HG02759 (cell line): ENCODE results near the gene MTFR1L.
"Not testable (repeated sequence)": the region's sequence is repeated elsewhere in the genome, so short reads cannot be mapped to it uniquely, and the experiment has no call there.

Source experiments
- ATAC-seq: cut with Tn5 transposase; IDR thresholded peaks from one replicate; pipeline ENCODE4 v1.9.1; 2021; ENCODE audit warnings: mild to moderate bottlenecking, moderate library complexity; ENCODE audit not compliant: unreplicated experiment

Gene MTFR1L

DNA sequence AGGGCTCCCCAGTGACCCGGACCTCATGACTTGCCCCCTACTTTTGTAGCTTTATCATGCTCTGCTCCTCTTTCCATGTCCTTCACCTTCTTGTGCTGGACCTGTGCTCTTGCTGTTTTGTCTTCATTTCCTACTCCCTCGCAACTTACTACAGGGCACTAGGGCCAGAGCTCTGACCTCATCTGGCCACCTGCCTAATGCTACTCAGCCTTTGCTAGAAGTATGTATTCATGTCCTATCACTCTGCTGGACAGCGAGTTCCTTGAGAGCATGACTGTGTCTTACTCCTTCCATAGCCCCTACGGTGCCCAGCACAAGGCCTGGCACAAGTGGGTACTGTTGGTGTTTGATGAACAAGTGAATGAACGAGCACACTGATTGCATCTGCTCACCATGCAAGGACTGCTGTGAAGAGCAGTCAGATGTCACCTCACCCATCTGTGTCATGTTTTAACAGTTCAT is 1.9 kb downstream of the MTFR1L start:
- no peak for ATAC-seq

DNA sequence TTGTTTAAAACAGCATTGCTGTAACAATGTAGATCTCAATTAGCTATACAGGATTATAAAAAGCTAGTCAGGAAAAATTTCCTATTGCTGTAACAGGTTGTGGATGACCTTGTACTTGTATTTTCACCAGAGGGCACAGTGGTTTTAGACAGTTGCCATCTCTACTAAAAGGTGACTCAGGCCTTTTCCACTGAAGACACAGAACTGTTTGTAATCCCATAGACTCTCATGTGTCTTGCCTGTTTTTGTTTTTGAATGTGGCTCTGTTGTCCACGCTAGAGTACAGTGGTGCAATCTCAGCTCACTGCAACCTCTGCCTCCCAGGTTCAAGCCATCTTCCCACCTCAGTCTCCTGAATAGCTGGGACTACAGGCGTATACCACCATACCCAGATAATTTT is 5.9 kb downstream of the MTFR1L start:
- no peak for ATAC-seq

DNA sequence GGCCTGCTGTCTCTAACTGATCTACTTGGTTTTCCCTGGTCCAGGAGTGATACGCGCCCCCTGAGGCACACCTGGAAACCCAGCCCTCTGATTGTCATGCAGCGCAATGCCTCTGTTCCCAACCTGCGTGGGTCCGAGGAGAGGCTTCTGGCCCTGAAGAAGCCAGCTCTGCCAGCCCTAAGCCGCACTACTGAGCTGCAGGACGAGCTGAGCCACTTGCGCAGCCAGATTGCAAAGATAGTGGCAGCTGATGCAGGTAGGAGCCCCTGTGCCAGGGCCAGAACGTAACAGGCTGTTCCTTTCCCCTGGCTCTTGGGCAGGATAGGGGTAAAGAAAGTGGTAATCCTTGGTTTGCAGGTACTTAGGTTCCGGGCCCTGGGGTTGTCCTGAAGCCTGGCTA is 6.8 kb downstream of the MTFR1L start:
- no peak for ATAC-seq

DNA sequence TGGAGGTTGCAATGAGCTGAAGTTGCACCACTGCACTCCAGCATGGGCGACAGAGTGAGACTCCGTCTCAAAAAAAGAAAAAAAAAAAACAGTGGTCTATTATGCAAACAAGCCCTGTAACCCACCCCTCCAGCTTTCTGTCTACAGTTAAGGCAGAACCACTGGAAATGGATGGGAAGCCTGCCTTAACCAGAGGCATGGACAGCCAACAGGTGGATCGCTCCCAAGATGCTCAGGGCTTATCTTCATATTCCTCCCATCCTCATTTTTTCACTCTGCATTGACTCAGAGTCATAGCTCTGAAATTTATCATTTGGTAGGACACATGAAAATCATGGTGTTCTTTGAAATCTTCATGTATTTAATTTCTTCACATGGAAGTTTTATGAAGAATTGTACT is 8.7 kb downstream of the MTFR1L start:
- ATAC-seq, result no peak

DNA sequence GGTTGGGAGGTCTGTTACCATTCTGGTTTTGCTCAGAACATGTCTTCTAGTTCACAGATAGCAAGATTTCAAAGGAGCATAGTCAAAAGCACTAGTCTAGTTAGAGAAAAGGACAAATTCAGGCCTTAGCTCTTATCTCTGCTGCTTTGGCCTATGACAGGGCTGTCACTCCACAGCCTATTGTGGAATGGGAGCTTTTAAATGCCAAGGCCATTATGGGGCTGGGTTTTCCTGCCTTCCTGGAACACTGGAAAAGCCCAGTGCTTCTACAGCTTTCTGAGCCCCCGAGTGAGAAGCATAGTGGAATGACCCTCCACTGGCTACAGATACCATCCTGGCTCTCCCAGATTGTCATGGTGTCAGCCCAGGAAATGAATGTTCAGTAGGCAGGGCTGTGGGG is 9.3 kb downstream of the MTFR1L start:
- no peak for ATAC-seq

DNA sequence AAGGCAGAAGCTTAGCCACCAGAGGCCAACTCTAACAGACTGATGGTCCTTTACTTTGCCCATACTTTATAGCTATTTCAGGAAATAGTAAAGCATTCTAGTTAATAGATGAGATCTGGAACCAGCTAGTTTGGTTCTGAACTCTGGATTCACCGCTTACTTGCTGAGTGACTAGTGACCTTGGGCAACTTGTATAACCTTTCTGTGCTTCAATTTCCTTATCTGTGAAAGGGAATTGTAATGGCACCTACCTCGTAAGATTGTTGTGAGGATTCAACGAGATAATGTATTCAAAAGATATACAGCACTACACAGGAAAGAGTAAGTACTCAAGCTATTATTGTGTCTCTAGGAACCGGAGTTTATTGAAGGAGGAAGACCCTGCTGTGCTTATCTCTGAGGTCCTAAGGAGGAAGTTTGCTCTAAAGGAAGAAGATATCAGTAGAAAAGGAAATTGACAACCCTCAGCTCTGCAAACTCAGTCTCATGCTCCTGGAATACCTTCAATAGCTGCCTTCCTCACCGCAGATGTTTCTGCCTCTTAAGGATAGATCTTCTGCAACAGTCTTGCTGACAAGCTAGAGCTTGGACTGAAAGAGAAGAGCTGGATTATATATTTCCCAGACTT is 11.9 kb downstream of the MTFR1L start:
- no peak for ATAC-seq

DNA sequence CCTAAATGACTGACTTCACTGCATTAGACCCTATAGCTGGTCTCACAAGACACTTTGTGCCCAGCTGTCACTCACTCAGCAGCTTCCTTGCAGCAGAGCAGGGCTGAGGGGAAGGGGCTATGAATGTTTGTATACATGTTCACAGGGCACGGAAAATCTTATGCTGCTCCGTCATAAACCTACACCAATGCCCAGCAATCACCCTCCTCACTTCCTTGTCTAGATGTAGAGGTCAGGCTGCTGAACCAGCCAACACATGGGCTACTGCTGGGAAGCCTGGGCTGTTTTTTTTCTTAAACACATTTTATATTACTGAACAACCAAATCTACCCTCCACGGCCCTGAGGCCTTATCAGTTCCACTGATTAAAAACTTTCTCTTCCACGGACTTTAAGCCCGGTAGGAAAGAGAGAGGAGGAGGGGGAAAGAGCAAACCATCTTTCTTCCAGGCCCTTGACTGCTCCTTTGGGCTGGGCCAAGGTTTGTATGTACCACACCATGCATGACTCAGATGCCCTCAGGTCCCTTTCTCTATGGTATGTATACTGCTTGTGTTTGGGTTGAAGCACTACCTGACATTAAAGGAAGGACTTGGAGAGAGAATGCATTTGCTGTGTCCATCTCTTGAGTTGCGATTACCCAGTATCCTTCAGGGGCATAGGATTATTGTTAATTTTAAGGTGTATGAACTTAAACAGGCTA is 12.7 kb downstream of the MTFR1L start:
- no peak for ATAC-seq

DNA sequence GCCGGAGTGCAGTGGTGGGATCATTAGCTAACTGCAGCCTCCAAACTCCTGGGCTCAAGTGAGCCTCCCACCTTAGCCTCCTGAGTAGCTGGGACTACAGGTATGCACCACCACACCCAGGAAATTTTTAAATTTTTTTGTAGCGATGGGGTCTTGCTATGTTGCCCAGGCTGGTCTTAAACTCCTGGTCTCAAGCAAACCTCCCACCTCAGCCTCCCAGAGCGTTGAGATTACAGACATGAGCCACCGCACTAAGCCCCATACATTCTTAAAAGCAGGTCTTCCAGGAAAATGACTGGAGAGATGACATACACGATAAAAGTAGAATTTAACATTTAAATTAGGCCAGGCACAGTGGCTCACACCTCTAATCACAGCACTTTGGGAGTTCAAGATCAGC is 13.4 kb downstream of the MTFR1L start:
- no peak for ATAC-seq

DNA sequence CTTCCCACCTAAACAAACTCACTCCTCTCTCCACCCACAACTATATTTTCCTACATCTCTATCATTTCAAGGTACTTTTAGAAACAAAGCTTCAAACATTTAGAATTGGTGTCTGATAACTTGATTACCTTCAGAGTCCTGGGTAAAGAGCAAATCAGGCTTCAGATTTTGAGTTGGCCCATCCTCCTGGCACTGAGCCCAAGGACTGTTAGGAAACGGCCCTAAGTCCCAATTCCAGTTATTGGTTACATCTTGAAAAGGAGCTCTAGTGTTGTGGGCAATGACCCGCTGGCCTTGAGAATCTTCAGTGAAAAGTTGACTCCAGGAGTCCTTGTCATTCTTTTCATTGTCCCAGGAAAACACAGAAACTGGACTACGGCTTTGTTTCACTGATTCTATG is 15.1 kb downstream of the MTFR1L start:
- ATAC-seq, result no peak

DNA sequence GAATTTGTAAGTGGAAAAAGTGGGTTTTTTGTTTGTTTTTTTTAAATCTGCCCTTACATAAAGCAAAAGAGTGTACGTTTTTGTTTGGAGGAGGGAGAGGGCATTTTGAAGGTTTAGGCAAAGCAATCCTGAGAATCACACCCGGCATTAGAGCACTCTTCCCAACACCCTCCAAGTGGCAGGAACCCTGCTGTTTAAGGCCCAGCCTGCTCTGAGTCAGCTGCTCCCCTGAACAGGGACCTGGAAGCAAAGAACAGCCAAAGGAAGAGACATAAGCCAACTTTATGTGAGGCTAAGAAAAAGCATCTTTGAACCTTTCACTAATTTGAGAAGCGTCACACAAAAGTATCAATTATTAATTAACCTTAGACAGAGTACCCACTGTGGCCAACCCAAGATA is 16.9 kb downstream of the MTFR1L start:
- ATAC-seq, result no peak

DNA sequence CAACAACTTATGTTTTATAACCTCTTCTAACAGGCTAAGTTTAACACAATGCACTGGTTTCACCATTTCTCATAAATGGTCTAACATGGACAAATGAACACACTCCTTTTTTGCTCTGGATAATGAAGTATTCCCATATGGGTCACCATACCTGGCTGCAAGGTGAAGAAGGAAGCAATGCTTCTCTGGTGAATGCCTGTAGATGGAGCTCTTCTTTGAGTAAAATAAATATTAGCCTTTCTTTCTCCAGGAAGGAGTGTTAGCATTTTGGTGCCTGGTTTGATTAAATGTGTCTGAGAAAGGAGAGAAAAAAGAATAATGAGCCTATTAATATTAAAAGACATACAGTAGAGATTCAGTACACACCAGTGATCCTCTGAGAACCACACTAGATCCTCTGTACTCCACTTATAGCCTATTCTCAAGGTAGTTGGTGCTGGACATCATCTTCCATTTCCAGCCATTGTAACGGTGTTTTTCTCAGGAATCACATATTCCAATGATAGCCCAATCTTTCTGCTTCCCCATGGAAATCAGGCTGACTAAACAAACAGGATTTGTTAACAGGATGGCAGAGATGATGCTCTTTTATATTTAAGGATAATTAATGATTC is 17.6 kb downstream of the MTFR1L start:
- no peak for ATAC-seq

DNA sequence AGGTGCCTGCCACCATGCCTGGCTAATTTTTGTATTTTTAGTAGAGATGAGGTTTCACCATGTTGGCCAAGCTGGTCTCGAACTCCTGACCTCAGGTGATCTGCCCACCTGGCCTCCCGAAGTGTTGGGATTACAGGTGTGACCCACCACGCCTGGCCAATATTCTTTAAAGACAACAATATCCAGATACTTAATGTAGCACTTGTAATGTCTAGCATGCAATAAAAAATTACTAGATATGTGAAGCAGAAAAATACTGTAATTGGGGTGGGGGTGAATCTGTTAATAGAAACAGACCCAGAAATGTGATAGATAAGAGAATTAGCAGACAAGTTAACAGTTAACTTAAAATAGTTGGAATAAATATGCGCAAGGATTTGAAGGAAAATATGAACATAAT is 20.1 kb downstream of the MTFR1L start:
- ATAC-seq, result not testable (repeated sequence)

DNA sequence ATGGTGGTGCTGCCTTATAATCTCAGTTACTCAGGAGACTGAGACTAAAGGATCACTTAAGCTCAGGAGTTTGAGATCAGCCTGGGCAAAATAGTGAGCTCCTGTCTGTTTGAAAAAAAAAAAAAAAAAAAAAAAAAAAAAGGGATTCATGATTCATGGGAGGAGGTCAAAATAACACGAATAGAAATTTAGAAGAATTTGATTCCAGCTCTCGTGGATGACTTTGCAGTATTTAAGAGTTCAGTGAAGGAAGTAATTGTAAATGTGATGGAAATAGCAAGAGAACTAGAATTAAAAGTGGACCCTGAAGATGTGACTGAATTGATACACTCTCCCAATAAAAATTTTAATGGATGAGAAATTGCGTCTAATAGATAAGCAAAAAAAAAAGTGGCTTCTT is 23.7 kb downstream of the MTFR1L start:
- no peak for ATAC-seq

DNA sequence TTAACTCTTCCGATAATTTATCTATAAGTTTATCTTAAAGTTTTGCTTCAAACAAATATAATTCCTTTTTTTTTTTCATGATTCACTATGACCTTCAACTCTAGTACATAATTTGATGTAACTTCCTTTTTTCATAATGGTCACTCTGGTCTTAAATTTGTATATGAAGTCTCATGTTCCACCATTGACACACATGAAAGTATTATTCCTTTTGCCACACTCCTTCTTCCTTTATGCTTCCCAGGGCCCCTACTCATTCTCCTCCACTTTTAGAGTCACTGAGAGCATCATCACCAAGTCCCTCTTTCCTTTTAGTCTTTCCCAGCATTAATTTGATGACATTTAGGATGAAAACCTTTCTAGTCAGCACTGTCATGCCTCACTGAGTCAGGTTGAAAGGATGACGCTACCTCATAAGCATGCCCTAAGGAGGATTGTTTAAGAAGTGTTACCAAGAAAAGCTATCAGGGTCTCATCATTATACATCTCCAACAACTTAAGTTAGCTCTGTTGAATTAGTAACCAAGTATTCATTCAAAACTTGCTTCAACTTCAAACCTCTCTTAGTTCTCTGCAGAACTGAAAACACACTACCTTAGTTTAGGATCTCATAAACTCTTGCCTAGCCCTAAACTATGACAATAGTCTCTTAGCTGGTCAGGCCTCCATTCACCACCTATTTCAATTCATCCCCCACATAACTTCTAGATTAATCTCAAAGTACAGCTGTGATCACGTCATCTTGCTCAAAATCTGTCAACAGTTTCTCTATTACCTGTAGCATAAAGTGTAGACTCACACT is 25.0 kb downstream of the MTFR1L start:
- no peak for ATAC-seq

DNA sequence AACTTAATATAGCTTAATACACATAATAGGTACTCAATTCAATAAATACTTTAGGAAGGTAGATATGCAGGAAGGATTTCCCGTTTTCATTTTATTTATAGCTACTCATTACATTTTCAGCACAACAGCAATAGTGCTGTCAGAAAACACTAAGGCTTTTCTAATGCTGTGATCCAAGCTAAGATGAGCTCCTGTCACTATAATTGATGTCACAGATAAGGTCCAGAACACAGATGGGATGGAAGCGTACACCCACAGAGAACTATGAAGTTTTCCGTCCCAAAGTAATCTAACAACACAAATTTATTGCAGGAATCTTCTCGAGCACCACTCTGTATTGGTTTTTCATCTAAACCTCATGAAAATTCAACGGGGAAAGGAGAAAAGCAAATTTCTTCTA is 25.9 kb downstream of the MTFR1L start:
- no peak for ATAC-seq

DNA sequence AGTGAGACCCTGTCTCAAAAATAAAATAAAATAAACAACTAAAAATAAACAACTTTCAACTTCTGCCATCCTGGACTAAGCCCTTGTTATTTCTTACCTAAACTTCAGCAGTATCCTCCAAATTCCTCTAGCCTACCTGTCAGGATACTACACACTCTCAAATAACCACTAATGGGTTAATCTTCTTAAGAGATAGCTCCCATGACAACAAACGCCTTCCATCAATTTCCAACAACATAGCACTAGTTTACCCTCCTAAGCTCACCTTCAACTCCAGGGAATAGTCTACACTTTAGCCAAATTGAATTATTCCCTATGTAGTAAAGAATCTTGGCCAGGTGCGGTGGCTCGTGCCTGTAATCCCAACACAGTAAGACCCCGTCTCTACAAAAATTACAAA is 28.2 kb downstream of the MTFR1L start:
- no peak for ATAC-seq

DNA sequence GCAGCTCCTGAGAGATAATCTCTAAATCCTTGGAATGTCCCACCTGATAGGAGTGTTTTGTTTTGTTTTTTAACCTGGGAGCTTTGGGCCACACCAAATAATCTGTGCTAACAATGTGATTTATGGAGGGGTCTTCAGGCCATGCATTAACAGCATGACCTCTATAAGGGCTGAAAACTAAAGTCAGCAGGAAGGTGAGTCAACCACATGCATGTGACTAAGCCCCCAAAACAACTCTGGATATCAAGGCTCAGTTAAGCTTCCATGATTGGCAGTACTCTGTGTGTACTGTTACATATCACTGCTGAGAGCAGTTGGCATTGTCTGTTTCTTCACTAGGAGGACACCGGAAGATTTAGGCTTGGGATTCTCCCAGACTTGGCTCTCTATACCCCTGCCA is 28.8 kb downstream of the MTFR1L start:
- no peak for ATAC-seq

DNA sequence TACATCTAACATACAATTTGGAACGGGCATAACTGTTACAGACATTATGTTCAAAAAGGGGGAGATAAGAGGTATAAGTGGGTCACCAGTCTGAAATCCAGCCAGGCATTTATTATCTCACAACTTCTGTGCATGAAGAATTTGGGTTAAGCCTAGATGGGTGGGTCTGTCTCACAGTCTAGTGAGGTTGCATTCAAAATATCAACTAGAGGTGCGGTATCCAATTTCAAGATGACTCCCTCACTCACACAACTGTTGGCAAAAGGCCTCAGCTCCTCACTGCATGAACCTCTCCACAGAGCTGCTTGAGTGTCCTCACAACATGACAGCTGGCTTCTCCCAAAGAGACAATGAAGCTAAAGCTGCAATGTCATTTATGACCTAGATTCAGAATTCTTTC is 34.8 kb downstream of the MTFR1L start:
- ATAC-seq, result no peak

DNA sequence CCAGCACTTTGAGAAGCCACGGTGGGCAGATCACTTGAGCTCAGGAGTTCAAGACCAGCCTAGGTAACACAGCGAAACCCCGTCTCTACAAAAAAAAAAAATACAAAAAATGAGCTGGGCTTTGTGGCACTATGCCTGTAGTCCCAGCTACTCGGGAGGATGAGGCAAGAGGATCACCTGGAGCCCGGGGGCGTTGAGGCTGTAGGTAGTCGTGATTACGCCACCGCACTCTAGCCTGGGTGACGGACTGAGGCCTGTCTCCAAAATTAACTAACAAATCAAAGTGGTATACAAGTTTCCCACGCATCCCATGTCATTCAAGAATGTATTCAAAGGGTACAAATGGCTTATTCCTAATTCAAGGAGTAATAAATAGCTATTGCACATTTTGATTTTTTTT is 37.1 kb downstream of the MTFR1L start:
- no peak for ATAC-seq

DNA sequence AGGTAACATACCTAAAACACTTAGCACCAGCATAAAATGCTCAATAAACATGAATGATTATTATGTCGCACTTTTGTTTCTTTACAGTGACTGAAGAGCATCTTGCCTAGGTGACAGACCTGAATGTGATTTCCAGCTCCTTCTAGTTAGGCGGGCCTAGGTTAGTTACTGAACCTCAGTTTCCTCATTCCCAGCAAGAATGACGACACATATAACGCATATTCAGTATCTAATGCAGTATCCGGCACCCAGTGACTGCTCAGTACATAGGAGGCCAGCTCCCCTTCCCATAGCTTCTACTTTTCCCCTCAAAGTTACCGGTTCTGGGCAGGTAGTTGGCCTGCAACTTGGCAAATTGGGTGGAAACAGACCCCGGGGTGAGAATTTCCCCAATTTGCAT is 38.7 kb downstream of the MTFR1L start:
- ATAC-seq, result no peak

DNA sequence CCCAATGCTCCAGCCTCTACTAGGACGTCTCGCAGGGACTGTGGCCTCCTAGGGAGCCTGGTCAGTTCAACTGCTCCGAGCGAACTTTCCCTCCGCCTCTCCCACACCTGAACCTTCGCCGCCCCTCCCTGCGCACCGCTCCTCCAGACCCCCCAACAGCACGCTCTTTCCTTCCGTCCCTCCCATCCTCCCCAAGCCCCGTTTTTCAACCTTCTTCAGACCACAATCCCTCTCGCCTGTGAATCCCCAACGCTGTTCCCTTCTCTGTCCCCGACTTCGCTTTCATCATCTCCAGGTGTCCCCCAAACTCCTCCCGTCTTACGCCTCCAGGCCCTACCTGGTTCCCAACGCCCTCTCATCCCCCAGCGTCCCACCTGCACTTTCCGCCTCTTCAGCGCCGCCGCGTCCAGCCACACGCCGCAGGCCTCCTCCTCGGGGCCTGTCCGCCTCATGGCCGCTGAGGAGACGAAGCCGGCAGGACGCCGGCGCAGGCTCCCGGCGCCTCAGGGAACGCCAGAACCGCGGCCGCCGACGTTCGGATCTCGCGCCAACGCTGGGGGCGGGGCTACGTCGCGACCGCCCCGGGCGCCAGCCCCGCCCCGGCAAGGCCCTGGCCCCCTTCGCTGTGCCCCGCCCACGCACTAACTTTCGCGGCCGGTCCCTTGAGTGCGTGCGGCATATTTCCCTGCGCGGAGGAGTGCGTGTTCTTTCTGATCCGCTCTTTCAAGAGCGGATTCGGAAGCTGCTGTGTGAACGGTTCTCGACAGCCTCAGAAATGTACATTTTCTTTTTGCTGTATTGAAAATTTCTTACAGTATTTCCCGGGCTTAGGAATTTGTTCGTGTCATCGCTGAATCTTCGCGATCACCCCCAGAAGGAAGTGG is 39.4 kb downstream of the MTFR1L start, which contains the start of gene AUNIP:
AUNIP (minus strand) TSS at position 552 of the 884 bp plus-strand sequence; CDS start at position 452, 100 bp downstream.
- peak; percentile 88 for ATAC-seq
